Lower leg skin (tissue), 4 donors: Measurements from ENCODE around the gene SUPT20H. TPM values are rescaled to one million over a fixed set of nuclear protein-coding genes. Genes with fewer than 3 reads are reported as not detected.

Experiments used
- DNase-seq, 2 donors: peaks; one replicate each; pipeline ENCODE4 v3.0.0-alpha.2; 2019; ENCODE audit warnings: low spot score in 2 of 2
- H3K4me3 ChIP-seq: fragments of 200-600 bp; sonication (generic); 2 replicates; pipeline ENCODE4 v1.5.1; 2017; ENCODE audit warnings: mild to moderate bottlenecking, low read depth; ENCODE audit not compliant: poor library complexity, severe bottlenecking
- POLR2A ChIP-seq, 2 donors: fragments of 450-650 bp; IDR thresholded peaks; one replicate each; pipeline ENCODE4 v1.6.1; 2016 to 2017; ENCODE audit warnings: antibody characterized with exemption in 2 of 2, mild to moderate bottlenecking in 1 of 2, moderate library complexity in 1 of 2
- WGBS, 2 donors: methylation state at CpG; one replicate each; pipeline ENCODE4 v1.1.5; 2018; 5-methylcytosine and 5-hydroxymethylcytosine counted together
- intact Hi-C: fragments of 100-400 bp; cut with DNase I; formaldehyde crosslinking; loops from one replicate; pipeline ENCODE4 v1.15.0; 2023; ENCODE audit warnings: low total_unique reads
- total RNA-seq, 4 donors: library from RNA; depleted of rRNA; stranded (reverse); fragments of >200 nt; gene quantifications; one replicate each; pipeline ENCODE4 v1.1.0, GENCODE V29; 2016
- TF ChIP-seq, protein P1 (sequence below), 3 donors: fragments of 450-650 bp; IDR thresholded peaks; one replicate each; pipeline ENCODE4 v1.5.1; 2016; ENCODE audit warnings: antibody characterized with exemption in 3 of 3, mild to moderate bottlenecking in 3 of 3, moderate library complexity in 2 of 3

SUPT20H gene
- total RNA-seq, 4 donors from 2014 or later: 23.4 to 35.9 (median 28.6) TPM

DNA sequence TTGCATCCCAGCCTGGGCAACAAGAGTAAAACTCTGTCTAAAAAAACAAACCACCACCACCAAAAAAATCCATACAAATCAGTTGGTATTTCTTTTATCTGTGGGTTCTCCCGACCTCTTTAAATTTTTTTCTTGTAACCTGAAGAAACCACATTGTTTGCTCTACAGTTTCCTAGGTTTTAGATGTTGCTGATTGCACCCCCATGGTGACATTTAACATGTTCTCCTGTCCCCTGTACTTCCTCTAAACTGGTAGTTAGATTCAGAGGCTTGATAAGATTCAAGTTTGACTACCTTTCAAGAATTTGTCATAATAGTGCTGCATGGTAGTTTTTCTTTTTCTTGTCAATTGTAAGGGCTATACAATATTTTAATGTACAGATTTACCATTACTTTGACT, 84.3 kb downstream of the SUPT20H start:
- WGBS, 2 donors: 92 to 100% methylated on average over 1 of the region's 1 CpG
- no peak for DNase-seq
- TF ChIP-seq POLR2A (IDR thresholded peaks at IDR 0.05): no peak
- TF ChIP-seq, protein P1, sequence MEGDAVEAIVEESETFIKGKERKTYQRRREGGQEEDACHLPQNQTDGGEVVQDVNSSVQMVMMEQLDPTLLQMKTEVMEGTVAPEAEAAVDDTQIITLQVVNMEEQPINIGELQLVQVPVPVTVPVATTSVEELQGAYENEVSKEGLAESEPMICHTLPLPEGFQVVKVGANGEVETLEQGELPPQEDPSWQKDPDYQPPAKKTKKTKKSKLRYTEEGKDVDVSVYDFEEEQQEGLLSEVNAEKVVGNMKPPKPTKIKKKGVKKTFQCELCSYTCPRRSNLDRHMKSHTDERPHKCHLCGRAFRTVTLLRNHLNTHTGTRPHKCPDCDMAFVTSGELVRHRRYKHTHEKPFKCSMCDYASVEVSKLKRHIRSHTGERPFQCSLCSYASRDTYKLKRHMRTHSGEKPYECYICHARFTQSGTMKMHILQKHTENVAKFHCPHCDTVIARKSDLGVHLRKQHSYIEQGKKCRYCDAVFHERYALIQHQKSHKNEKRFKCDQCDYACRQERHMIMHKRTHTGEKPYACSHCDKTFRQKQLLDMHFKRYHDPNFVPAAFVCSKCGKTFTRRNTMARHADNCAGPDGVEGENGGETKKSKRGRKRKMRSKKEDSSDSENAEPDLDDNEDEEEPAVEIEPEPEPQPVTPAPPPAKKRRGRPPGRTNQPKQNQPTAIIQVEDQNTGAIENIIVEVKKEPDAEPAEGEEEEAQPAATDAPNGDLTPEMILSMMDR (IDR thresholded peaks at IDR 0.05): no peak
- intact Hi-C loops: no loop called here
- H3K4me3 ChIP-seq: no peak overlapping the region

DNA sequence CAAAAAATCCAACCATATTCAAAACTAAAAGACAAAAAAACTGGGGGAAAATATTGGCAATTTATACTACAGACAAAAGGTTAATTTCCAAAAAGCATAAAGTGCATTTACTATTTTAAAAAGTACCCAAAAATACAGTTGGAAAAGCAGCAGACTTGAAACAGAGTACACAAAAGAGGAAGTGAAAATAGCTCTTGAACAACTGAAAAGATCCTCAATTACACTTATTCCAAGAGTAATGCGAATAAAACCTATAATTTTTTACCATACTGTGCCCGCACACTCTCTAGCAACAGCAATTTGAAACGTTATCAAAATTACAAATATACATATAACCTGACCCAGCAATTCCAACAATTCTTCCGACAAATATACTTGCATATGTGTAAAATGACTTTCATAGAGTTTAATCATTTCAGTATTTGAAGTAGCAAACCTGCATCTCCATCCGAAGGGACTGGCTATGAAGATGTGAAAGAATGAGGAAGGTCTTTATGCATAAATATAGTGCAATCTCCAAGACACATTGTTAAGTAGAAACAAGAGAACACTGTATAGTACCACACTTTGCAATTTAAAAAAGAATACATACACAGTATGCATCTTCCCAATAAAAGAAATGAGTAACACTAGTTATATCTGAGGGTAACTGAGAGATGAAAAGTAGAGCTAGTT, 85.7 kb downstream of the SUPT20H start:
- intact Hi-C loops: loop anchor here (5.0 kb wide), 1 partner anchor 641 kb away; no protein-coding TSS in a partner anchor
- no peak overlapping the region for H3K4me3 ChIP-seq
- TF ChIP-seq POLR2A (IDR thresholded peaks at IDR 0.05): no peak
- TF ChIP-seq, protein P1 (IDR thresholded peaks at IDR 0.05): no peak
- WGBS, 2 donors: 93 to 97% methylated on average over 5 of the region's 5 CpGs
- no peak for DNase-seq

DNA sequence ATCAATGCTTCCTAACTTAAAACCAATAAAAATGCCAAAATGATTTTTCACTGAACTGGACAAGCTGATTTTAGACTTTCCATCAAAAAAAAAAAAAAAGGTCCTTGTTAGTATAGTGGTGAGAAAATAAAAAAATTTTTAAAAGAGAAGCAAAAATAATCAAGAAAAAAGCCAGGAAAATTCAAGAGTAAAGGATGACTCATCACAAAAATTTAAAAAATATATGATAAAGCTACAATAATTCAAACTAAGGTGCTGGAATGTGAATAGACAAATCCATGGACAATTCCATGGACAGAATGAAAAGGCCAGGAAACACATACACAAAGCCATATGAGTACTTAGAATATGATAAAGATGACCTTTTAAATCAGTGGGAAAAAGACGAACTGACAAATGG, 86.5 kb downstream of the SUPT20H start:
- TF ChIP-seq POLR2A (IDR thresholded peaks at IDR 0.05): no peak
- TF ChIP-seq, protein P1 (IDR thresholded peaks at IDR 0.05): no peak
- no peak for DNase-seq
- 97 to 100% methylated on average over 1 of the region's 1 CpG for WGBS, 2 donors
- intact Hi-C loops: loop anchor here (5.0 kb wide), 1 partner anchor 641 kb away; no protein-coding TSS in a partner anchor
- no peak overlapping the region for H3K4me3 ChIP-seq

DNA sequence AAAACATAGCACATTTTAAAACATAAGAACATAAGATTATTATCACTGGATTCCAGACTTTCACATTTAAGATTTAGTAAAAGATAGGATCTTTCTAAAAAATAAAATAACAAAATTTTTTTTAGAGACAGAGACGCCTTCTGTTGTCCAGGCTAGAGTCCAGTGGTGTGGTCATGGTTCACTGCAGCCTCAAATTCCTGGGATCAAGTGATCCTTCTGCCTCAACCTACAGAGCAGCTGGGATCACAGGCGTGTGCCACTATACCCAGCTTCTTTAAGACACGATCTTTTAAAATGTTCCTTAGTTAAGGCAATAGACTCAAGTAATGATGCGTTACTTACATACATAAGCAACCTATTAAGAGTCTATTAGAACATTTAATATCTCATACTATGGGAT, 93.1 kb downstream of the SUPT20H start:
- 97 to 99% methylated on average over 4 of the region's 4 CpGs for WGBS, 2 donors
- no peak overlapping the region for H3K4me3 ChIP-seq
- TF ChIP-seq POLR2A (IDR thresholded peaks at IDR 0.05): no peak
- TF ChIP-seq, protein P1 (IDR thresholded peaks at IDR 0.05): no peak
- no peak for DNase-seq
- intact Hi-C loops: no loop called here

DNA sequence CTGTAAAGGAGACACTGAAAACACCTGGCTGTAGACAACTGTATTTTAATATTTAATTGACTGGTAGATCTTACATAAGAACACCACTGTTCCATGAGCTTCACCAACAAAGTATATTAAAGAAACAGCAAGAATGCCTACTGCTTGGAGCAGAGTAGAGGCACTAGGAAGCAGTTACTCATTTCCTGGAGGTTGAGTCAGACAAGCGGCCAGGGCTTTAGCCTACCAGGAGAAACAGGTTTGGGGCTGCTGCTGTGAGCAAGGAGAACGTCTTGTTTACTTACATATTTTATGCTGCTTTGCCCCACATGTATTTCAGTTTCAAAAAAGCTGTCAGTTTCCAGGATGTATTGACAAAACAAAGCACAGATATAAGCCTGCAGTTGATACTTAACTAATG, 93.7 kb downstream of the SUPT20H start:
- DNase-seq: no peak
- intact Hi-C loops: no loop called here
- TF ChIP-seq POLR2A (IDR thresholded peaks at IDR 0.05): no peak
- TF ChIP-seq, protein P1 (IDR thresholded peaks at IDR 0.05): no peak
- no peak overlapping the region for H3K4me3 ChIP-seq
- 73 to 76% methylated on average over 2 of the region's 2 CpGs for WGBS, 2 donors
